Measurements from ENCODE around the gene ZBTB46.
A peak's percentile ranks its signal among the peaks of the same experiment; 100 is the strongest.

ZBTB46 gene

GRCh38 chr20:63861981-63862901, 31.2 kb upstream of the ZBTB46 start:
- no peak overlapping the region for H3K4me3 ChIP-seq

GRCh38 chr20:63861365-63861934, 30.4 kb upstream of the ZBTB46 start, which contains the start of gene ABHD16B:
Gene ABHD16B, plus strand, starts transcription at chr20:63861498. Its CDS starts 43 bp downstream, at chr20:63861541.
- H3K4me3 ChIP-seq, result no peak within 1 kb of the TSS
- H3K27ac ChIP-seq, result no peak within 1 kb of the TSS
- DNase-seq (ENCODE audit: low spot score), result no peak
- no peak for TF ChIP-seq CTCF (IDR thresholded peaks at IDR 0.05)

More at GRCh38 chr20:63861981-63862901, 31.2 kb upstream of the ZBTB46 start:
- H3K27ac ChIP-seq, result no peak overlapping the region
- no peak for TF ChIP-seq CTCF (IDR thresholded peaks at IDR 0.05)
- no peak for DNase-seq (ENCODE audit: low spot score)

- H3K27ac ChIP-seq, result no peak overlapping the region
- no peak overlapping the region for H3K4me3 ChIP-seq
- DNase-seq (ENCODE audit: low spot score), result no peak
- no peak for TF ChIP-seq CTCF (IDR thresholded peaks at IDR 0.05)
Observed at GRCh38 chr20:63860325-63861051, 29.4 kb upstream of the ZBTB46 start.

- H3K27ac ChIP-seq, result peak overlapping the region in 1 of 2 donors; percentile 22
- H3K4me3 ChIP-seq, result no peak overlapping the region
- DNase-seq (ENCODE audit: low spot score), result no peak
- TF ChIP-seq CTCF (IDR thresholded peaks at IDR 0.05), result no peak
Observed at GRCh38 chr20:63859166-63859699, 28.2 kb upstream of the ZBTB46 start.

GRCh38 chr20:63858393-63859165, 27.5 kb upstream of the ZBTB46 start:
- no peak for TF ChIP-seq CTCF (IDR thresholded peaks at IDR 0.05)
- H3K4me3 ChIP-seq, result no peak overlapping the region
- DNase-seq (ENCODE audit: low spot score), result no peak
- H3K27ac ChIP-seq, result peak overlapping the region in 1 of 2 donors; percentile 49

- Histone ChIP-seq H3K4me3 (no peak overlapping the region), H3K27ac (no peak overlapping the region)
- no peak for TF ChIP-seq CTCF (IDR thresholded peaks at IDR 0.05)
- DNase-seq (ENCODE audit: low spot score), result no peak
Observed at GRCh38 chr20:63857764-63858392, 26.8 kb upstream of the ZBTB46 start.
